NCI-H1930 (cell line): ENCODE measurements around the gene PDLIM7.

Experiments used
- DNase-seq, 2 experiments: peaks; one replicate each; lab custom pipeline; 2025; lab: John Stamatoyannopoulos, UW

Gene PDLIM7

GRCh38 chr5:177456976-177457851, 40.2 kb downstream of the PDLIM7 start:
- peak; percentile 82 to 89 for DNase-seq

DNA sequence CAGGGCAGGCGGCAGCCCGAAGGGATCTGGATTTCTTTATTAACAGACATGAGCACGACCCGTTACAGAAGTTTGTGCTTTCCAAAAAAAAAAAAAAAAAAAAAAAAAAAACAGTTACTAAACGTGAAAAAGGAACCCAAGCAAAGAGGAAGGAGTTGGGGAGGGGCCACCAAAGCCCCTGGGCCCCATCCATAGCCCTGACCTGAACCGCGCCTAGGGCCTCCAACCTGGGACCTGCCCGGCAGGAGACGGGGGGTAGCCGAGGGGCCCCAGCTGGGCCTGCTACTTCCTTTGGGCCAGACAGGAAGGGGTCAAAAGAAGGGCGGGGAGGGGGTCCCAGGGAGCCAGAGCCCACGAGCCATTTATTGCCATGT, 40.8 kb downstream of the PDLIM7 start:
- DNase-seq: no peak

- peak; percentile 80 to 89 for DNase-seq
Measured at GRCh38 chr5:177455661-177456590, 41.5 kb downstream of the PDLIM7 start.

- DNase-seq: peak; percentile 72 to 86
Measured at GRCh38 chr5:177455036-177455660, 42.3 kb downstream of the PDLIM7 start.

- DNase-seq: peak; percentile 65 to 82
Measured at GRCh38 chr5:177454397-177455035, 42.9 kb downstream of the PDLIM7 start.

- DNase-seq: no peak
Measured at GRCh38 chr5:177453852-177454396, 43.5 kb downstream of the PDLIM7 start.

- no peak for DNase-seq
Measured at GRCh38 chr5:177452688-177453638, 44.4 kb downstream of the PDLIM7 start.

DNA sequence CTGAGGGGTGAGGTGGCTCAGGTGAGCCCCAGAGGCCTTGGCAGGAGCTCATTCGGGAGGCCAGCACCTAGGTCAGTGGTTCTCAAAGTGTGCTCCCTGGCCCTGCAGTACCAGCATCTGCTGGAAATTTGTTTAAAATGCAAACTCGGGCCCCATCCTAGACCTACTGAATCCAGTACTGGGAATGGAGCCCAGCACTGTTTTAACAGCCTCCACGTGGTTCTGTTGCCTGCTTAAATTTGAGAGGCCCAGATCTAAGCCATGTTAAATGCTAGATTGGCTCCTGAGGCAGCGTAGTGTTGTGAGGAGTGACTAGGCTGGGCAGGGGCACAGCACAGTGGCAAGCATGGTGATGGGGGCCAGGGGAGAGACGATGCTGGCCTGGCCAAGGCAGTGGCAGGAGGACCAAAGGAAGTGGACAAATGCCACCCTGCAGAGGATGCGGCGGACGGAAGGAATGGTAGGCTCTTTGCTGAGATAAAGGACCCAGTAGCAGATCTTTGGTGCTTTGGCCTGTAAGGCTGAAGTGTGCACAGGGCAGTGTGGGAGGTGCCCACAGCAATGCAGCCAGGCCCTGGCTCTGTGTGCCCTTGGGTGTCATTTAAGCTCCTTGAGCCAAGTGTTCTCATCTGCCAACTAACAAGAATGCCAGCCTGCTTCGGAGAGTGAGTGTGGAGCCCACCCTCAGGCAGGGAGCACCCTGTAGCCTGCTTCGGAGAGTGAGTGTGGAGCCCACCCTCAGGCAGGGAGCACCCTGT, 46.6 kb downstream of the PDLIM7 start:
- DNase-seq: no peak

DNA sequence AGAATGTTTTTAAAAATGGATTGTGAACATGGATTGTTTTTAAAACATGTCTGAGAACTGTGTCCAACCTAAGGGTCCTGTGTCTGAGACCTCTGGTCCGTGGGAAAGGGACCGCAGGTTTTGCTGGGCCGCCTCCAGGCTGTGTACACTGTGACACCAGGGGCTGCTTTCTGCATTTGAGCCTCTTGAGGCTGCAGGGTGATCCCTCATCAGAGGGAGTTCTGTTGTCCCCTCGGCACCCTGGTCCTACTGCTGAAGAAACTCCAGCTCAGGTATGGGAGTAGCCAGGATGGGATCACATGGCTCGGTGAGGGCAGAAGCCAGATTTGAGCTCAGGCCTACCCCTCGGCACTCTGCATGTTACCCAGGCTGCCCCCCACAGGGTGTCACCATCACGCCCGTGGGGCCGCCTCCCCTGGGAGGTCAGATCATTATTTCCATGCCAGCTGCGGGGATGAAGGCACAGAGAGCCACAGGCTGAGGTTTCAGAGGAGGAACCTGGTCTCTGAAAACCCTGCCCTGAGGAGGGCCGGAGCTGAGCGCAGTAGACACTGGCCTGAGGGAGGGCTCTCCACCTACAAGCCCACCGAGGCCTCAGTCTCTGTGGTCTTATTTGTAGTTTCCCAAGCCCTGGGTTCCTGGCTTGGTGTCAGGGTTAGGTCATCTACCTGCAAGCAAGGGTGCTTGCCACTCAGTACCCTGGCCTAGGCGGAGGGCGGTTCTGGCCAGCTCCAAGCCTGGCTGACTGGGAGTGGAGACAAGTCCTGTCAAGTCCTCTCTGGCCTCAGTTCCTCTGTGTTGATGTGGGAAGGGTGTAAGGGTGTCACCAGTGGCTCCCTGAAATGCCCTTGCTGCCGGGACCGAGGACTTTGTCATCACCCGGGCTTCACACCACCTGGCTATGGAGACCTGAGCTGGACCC, 48.0 kb downstream of the PDLIM7 start:
- DNase-seq: no peak

- DNase-seq: no peak
Measured at GRCh38 chr5:177448244-177448950, 49.0 kb downstream of the PDLIM7 start.

GRCh38 chr5:177447611-177448243, 49.7 kb downstream of the PDLIM7 start:
- DNase-seq: no peak

DNA sequence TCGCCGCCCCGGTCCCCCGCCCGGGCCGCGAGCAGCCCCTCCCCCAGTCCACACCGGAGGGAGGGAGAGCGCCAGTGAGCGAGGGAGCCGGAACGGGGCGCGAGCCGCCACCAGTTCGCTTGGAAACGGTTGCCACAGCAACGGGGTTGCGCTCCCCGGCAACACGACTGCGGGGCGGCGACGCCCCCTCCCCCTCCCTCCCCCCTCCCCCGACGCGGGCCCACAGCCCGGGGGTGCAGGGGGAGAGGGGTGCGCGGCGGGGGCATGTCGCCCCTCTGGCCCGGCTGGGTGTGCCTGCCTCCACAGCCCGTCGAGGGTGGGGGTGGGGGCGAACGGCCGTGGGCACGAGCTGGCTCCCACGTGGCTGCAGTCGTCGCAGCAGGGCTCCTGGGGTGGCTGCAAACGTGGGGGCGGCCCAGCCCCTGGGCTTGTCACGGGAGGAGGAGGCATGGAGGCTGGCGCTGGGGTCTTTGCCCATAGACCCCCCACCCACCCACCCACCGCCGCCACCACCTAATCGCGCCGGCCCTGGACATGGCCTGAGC, 50.3 kb downstream of the PDLIM7 start:
- peak; percentile 47 to 68 for DNase-seq

DNA sequence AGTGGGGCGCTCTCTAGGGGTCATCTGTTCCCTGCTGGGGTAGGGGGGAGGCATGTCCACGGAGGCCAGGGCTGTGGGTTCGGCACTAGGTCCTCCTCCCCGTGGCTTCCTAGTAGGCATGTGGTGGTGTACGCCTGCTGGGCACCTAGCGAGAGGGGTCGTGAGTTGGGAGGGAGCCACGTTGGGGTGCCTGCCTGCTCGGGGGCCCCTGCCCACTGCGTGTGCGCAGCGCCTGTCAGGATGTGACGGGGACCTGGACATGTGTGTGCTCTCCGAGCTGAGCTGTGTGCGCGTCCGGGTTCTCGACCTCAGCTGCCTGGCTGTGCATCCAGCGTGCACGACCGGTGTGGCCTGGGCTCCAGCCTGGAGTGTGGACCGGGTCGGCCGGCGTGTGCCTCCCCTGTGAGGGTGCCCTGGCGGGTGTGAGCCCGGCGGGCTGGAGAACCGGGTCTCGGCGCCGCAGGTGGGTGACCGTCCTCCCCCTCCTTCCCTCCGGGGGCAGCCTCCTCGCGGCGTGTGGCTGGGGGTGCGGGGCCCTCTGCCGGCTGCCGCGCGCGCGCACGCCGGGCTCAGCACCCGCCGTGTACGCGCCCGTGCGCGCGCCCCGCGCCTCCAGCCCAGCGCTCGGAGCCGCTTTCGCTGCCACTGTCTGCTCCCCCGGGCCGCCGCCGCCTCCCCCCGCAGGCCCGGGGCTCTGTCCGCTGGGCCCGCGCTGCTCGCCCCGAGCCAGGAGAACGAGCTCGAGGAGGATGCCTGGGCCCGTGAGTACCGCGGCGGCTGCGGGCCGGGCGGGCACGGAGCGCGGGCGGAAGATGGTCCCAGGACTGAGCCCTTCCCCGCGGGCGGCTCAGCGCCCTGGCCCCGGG, 51.0 kb downstream of the PDLIM7 start, which contains the start of gene PRR7:
TSS of gene PRR7 (plus strand) at position 615 of the 866 bp plus-strand sequence. CDS start 8,254 bp downstream, outside the sequence.
- DNase-seq: peak; percentile 31 to 61

DNA sequence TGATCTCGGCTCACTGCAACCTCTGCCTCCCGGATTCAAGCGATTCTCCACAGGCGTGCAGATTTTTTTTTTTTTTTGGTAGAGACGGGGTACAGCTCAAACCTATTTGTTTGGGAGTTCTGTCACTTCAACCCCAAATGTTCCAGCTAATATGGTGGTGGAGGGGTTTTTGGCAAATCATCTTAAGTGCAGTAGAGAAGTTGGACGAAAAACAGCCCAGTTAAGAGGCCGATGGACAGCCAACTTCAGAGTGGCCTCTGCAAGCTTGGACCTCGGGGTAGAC, 51.5 kb downstream of the PDLIM7 start:
- no peak for DNase-seq

DNA sequence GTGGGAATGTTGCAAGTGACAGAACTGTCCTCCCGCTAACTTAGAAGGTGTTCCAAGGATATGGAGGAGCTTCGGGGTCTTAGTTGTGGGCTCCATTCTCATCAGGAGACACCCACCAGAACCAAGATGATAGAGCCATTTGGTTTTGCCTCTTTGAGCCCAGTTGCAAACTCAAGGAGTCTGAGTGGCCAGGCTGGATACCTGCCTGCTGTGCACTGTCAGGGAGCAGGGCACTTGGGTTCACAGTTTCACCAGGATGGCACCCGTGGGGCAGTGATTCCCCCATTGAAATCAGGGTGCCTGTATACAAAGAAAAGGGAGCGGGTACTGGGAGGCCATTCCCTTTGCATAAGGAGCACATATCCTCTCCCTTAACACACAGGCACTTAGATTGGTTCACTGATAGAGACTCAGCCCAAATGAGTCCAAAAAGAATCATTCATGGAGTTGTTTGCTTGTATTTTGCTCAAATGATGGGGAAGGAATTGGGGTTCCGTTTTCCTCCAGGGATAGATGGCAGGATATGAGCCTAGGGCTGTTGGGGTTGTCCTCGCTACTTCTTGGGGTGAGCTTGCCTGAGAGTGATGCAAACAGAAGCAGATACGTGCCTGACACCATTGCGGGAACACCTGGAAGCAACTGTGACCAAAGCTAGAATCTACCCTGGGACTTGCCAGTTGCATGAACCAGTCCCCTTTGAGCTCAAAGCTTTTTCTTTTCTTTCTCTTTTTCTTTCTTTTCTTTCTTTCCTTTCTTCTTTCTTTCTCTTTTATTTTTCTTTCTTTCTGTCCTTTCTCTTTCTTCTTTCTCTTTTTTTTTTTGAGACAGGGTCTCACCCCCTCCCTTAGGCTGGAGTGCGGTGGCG, 52.1 kb downstream of the PDLIM7 start:
- DNase-seq: no peak
